Neural crest cell (in vitro differentiated cells): ENCODE results near the gene LRSAM1. TPM values are rescaled to one million over a fixed set of nuclear protein-coding genes. Genes with fewer than 3 reads are reported as not detected.
A peak's percentile ranks its signal among the peaks of the same experiment; 100 is the strongest.

ENCODE experiments used
- DNase-seq: peaks from one replicate; pipeline ENCODE4 v3.0.0; 2021; ENCODE audit warnings: low read depth, mixed read lengths, low spot score
- H3K27ac Mint-ChIP-seq: one replicate; pipeline ENCODE4 v1.8.0; 2021; ENCODE audit warnings: mild to moderate bottlenecking, mixed read lengths; ENCODE audit not compliant: unreplicated experiment
- H3K27me3 Mint-ChIP-seq: 2 replicates; pipeline ENCODE4 v1.8.0; 2021; ENCODE audit warnings: low read depth, mild to moderate bottlenecking, mixed read lengths
- H3K36me3 Mint-ChIP-seq: 2 replicates; pipeline ENCODE4 v1.8.0; 2021; ENCODE audit warnings: low read depth, mild to moderate bottlenecking, mixed read lengths
- H3K4me1 Mint-ChIP-seq: 2 replicates; pipeline ENCODE4 v1.8.0; 2021; ENCODE audit warnings: mixed read lengths
- H3K4me3 Mint-ChIP-seq: one replicate; pipeline ENCODE4 v1.8.0; 2021; ENCODE audit warnings: mild to moderate bottlenecking, mixed read lengths
- H3K9me3 Mint-ChIP-seq: 2 replicates; pipeline ENCODE4 v1.8.0; 2021; ENCODE audit warnings: mixed read lengths
- total RNA-seq: library from RNA; stranded (reverse); gene quantifications from 2 replicates; pipeline ENCODE4 v1.2.1, GENCODE V29; 2021
- TF ChIP-seq, protein P1 (sequence below): fragments of 200-600 bp; sonication (generic); conservative IDR thresholded peaks from 2 replicates; pipeline ENCODE4 v1.5.0; 2021; ENCODE audit warnings: antibody characterized with exemption, mild to moderate bottlenecking

The LRSAM1 gene
- total RNA-seq, 1 donor from 2014 or later, result 17.3 TPM

DNA sequence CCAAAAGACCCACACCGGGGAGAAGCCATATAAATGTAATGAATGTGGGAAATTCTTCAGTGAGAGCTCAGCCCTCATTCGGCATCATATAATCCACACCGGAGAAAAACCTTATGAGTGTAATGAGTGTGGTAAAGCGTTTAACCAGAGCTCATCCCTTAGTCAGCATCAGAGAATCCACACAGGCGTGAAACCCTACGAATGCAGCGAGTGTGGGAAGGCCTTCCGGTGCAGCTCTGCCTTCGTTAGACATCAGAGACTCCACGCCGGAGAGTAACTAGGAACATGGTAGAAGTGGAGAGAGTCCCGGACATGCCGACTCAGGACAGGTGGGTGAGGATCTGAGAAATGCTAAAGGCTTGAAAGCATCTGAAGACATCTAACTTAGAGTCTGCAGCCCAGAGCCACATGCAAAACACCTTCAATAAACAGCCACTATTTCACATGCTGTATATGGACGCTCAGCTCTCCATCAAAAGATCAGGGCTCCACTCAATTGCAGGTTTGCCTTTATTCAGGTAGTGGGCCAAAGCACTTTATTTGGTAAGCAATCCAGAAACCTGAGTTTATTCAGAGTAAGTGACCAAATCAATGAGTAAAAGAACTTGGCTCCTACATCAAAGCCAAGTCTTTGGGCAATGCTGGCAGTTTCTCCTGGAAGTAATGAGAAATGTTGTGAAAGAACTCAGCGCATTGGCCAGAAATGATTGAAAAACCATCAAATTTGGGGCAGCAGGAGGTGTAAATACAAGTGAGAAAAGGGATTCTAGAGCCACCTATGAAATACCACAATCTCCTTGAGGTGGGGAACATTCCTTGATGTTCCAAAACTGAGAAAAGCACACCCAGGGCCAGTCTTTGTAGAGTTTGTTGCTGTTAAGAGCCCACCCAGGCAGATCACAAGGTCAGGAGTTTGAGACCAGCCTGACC, 6.1 kb upstream of the LRSAM1 start:
- Mint-ChIP-seq H3K4me1 (peaks cover 28% of the 10 kb centered on the region), H3K27me3 (no peaks in the 10 kb centered on the region), H3K9me3 (peaks cover 5% of the 10 kb centered on the region), H3K4me3 (peak overlapping the region; percentile 68), H3K27ac (no peak overlapping the region), H3K36me3 (peaks cover 80% of the 10 kb centered on the region)
- TF ChIP-seq, protein P1, sequence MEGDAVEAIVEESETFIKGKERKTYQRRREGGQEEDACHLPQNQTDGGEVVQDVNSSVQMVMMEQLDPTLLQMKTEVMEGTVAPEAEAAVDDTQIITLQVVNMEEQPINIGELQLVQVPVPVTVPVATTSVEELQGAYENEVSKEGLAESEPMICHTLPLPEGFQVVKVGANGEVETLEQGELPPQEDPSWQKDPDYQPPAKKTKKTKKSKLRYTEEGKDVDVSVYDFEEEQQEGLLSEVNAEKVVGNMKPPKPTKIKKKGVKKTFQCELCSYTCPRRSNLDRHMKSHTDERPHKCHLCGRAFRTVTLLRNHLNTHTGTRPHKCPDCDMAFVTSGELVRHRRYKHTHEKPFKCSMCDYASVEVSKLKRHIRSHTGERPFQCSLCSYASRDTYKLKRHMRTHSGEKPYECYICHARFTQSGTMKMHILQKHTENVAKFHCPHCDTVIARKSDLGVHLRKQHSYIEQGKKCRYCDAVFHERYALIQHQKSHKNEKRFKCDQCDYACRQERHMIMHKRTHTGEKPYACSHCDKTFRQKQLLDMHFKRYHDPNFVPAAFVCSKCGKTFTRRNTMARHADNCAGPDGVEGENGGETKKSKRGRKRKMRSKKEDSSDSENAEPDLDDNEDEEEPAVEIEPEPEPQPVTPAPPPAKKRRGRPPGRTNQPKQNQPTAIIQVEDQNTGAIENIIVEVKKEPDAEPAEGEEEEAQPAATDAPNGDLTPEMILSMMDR, result no peak
- DNase-seq, result no peak

DNA sequence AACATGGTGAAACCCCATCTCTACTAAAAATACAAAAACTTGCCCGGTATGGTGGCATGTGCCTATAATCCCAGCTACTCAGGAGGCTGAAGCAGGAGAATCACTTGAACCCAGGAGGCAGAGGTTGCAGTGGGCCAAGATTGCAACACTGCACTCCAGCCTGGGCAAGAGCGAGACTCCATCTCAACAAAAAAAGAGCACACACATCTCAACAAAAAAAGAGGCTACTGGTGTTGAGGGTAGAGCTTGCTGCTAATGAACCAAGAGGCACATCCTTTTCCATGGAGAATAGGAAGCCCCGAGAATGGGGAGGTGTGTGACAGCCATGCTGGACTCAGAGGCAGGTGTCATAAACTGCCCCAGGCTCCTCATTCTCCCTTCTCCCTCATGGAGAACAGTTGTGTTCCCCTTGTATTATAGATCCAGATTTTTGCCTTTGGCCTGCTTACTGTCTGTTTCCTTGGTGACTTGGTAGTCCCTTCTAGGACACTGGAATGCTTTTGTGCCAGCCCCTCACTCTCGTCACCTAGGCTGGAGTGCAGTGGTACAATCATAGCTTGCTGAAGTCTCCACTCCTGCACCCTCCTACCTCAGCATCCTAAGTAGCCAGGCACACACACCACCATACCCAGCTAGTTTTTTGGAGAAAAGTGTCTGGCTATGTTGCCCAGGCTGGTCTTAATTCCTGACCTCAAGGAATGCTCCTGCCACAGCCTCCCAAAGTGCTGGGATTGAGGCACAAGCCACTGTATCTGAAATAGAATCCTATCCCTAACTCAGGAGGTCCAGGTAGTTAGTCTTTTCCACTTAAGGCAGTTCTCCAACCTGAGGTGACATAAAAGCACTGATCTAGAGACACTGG, 5.2 kb upstream of the LRSAM1 start:
- H3K4me1 Mint-ChIP-seq, result peaks cover 33% of the 10 kb centered on the region
- peak overlapping the region; percentile 68 for H3K4me3 Mint-ChIP-seq
- peaks cover 5% of the 10 kb centered on the region for H3K9me3 Mint-ChIP-seq
- TF ChIP-seq, protein P1, result no peak
- DNase-seq, result no peak
- H3K36me3 Mint-ChIP-seq, result peaks cover 78% of the 10 kb centered on the region
- H3K27me3 Mint-ChIP-seq, result peaks cover under 1% of the 10 kb centered on the region
- H3K27ac Mint-ChIP-seq, result no peak overlapping the region

GRCh38 chr9:127446713-127447415, 4.4 kb upstream of the LRSAM1 start:
- DNase-seq, result no peak
- Mint-ChIP-seq H3K4me3 (peak overlapping the region; percentile 99), H3K27ac (no peak overlapping the region), H3K36me3 (peaks cover 78% of the 10 kb centered on the region), H3K27me3 (peaks cover 2% of the 10 kb centered on the region), H3K4me1 (peaks cover 40% of the 10 kb centered on the region), H3K9me3 (peaks cover 5% of the 10 kb centered on the region)
- TF ChIP-seq, protein P1, result no peak

DNA sequence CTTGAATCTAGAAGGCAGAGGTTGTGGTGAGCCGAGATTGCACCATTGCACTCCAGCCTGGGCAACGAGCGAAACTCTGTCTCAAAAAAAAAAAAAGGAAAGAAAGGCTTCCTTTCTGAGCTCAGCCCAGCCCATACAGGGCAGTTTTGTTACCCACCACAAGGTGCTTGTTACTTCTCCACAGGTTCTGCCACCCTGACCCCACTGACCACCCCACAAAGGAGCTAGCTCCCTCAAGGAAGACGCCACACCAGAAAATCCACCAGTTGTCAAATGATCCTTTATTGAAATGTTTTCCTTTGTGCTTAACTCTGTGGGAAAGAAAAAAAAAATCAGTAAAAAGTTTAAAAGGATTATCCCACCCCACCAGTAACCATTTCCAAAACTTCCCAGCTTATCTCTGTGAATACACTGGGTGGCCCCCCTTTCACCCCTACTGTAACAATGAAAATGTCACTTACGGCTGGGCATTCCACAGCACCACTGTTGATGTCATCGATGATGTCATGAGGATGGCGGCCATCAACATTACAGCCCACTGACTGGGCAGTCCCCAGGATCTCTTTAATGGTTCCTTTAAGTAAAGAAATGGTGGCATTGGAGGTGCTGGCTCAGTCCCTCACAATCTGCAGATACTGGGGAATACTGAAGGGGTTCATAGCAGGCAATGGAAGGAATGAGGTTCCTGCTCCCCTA, 3.7 kb upstream of the LRSAM1 start:
- Mint-ChIP-seq H3K27me3 (peaks cover 2% of the 10 kb centered on the region), H3K4me3 (peak overlapping the region; percentile 99), H3K4me1 (peaks cover 46% of the 10 kb centered on the region), H3K9me3 (peaks cover 5% of the 10 kb centered on the region), H3K27ac (peak overlapping the region; percentile 35), H3K36me3 (peaks cover 72% of the 10 kb centered on the region)
- TF ChIP-seq, protein P1, result no peak
- DNase-seq, result no peak
